HEK293 (cell line): ENCODE measurements around the gene HECTD2.
A peak's percentile ranks its signal among the peaks of the same experiment; 100 is the strongest.

Experiments
- CTCF ChIA-PET: fragments of 350-600 bp; formaldehyde crosslinking; extraction: SDS; loops from one replicate; lab custom pipeline; 2021; ENCODE audit warnings: antibody characterized with exemption; lab: Yijun Ruan, JAX
- POLR2A ChIA-PET: fragments of 300-600 bp; formaldehyde crosslinking; extraction: SDS; loops from one replicate; lab custom pipeline; 2020; ENCODE audit warnings: antibody characterized with exemption, inconsistent platforms; lab: Yijun Ruan, JAX
- H3K27ac ChIP-seq: fragments of 200-500 bp; sonication (Bioruptor generic); 2 replicates; pipeline ENCODE4 v1.5.1; 2014; ENCODE audit warnings: low read depth, low read length, control low read depth, inconsistent platforms; ENCODE audit errors: extremely low read depth
- H3K36me3 ChIP-seq, 2 experiments: fragments of 200-500 bp in 1 of 2; sonication (Bioruptor generic) in 1 of 2; 1 replicate in 1 of 2; 2 replicates in 1 of 2; pipeline ENCODE4 v1.5.1; 2014 to 2017; ENCODE audit warnings: inconsistent platforms in 2 of 2, low read length in 2 of 2; ENCODE audit not compliant: control insufficient read depth in 2 of 2, insufficient read depth in 1 of 2
- H3K4me1 ChIP-seq: fragments of 200-500 bp; sonication (Bioruptor generic); 2 replicates; pipeline ENCODE4 v1.5.1; 2014; ENCODE audit warnings: mild to moderate bottlenecking, low read length, inconsistent platforms; ENCODE audit not compliant: control insufficient read depth, insufficient read depth
- H3K4me3 ChIP-seq: 2 replicates; pipeline ENCODE4 v1.5.1; 2011; ENCODE audit warnings: low read depth, mild to moderate bottlenecking, control low read depth, low read length, moderate library complexity
- H3K9me3 ChIP-seq: fragments of 200-500 bp; sonication (Bioruptor generic); 2 replicates; pipeline ENCODE4 v1.5.1; 2014; ENCODE audit warnings: low read depth, low read length, inconsistent platforms; ENCODE audit not compliant: control insufficient read depth, insufficient read depth
- GLIS1 ChIP-seq: fragments of 450-650 bp; formaldehyde crosslinking; IDR thresholded peaks from 2 replicates; pipeline ENCODE4 v1.5.1; 2016; ENCODE audit warnings: missing biosample characterization, missing genetic modification characterization
- REPIN1 ChIP-seq: fragments of 450-650 bp; formaldehyde crosslinking; IDR thresholded peaks from 2 replicates; pipeline ENCODE4 v1.5.1; 2017; ENCODE audit warnings: missing biosample characterization, missing genetic modification characterization, low read depth
- YY1 ChIP-seq: fragments of 450-650 bp; formaldehyde crosslinking; IDR thresholded peaks from 2 replicates; pipeline ENCODE4 v1.5.1; 2018; ENCODE audit warnings: missing biosample characterization, missing genetic modification characterization
- ZBTB20 ChIP-seq: fragments of 450-650 bp; formaldehyde crosslinking; IDR thresholded peaks from 2 replicates; pipeline ENCODE4 v1.5.1; 2016; ENCODE audit warnings: missing biosample characterization, missing genetic modification characterization
- ZBTB48 ChIP-seq: fragments of 450-650 bp; formaldehyde crosslinking; IDR thresholded peaks from 2 replicates; pipeline ENCODE4 v1.5.1; 2016; ENCODE audit warnings: missing biosample characterization, missing genetic modification characterization
- ZBTB8A ChIP-seq: fragments of 450-650 bp; formaldehyde crosslinking; IDR thresholded peaks from 2 replicates; pipeline ENCODE4 v1.5.1; 2016; ENCODE audit warnings: missing biosample characterization, missing genetic modification characterization
- ZNF169 ChIP-seq: fragments of 450-650 bp; formaldehyde crosslinking; IDR thresholded peaks from 2 replicates; pipeline ENCODE4 v1.5.1; 2016; ENCODE audit warnings: missing biosample characterization, missing genetic modification characterization
- ZNF335 ChIP-seq: fragments of 450-650 bp; formaldehyde crosslinking; conservative IDR thresholded peaks from 2 replicates; pipeline ENCODE4 v1.5.1; 2016; ENCODE audit warnings: missing biosample characterization, missing genetic modification characterization
- ZNF37A ChIP-seq: fragments of 450-650 bp; IDR thresholded peaks from 2 replicates; pipeline ENCODE4 v1.5.1; 2018; ENCODE audit warnings: missing biosample characterization, missing genetic modification characterization
- ZNF529 ChIP-seq: fragments of 450-650 bp; formaldehyde crosslinking; IDR thresholded peaks from 2 replicates; pipeline ENCODE4 v1.5.1; 2017; ENCODE audit warnings: missing genetic modification characterization, missing biosample characterization; ENCODE audit not compliant: insufficient replicate concordance
- ZNF544 ChIP-seq: fragments of 450-650 bp; formaldehyde crosslinking; IDR thresholded peaks from 2 replicates; pipeline ENCODE4 v1.5.0; 2017; ENCODE audit warnings: missing biosample characterization, missing genetic modification characterization
- ZNF561 ChIP-seq: fragments of 450-650 bp; IDR thresholded peaks from 2 replicates; pipeline ENCODE4 v1.5.1; 2018; ENCODE audit warnings: missing biosample characterization, missing genetic modification characterization, borderline replicate concordance
- ZNF629 ChIP-seq: fragments of 450-650 bp; formaldehyde crosslinking; IDR thresholded peaks from 2 replicates; pipeline ENCODE4 v1.5.1; 2017; ENCODE audit warnings: missing biosample characterization, missing genetic modification characterization
- ZNF707 ChIP-seq: fragments of 450-650 bp; formaldehyde crosslinking; IDR thresholded peaks from 2 replicates; pipeline ENCODE4 v1.5.1; 2016; ENCODE audit warnings: missing biosample characterization, missing genetic modification characterization
- ZNF792 ChIP-seq: fragments of 450-650 bp; formaldehyde crosslinking; IDR thresholded peaks from 2 replicates; pipeline ENCODE4 v1.5.1; 2016; ENCODE audit warnings: missing biosample characterization, missing genetic modification characterization
- TF ChIP-seq, protein P1 (sequence below): fragments of 450-650 bp; formaldehyde crosslinking; IDR thresholded peaks from 2 replicates; pipeline ENCODE4 v1.5.1; 2016; ENCODE audit warnings: missing biosample characterization, missing genetic modification characterization
- TF ChIP-seq, protein P2 (sequence below): fragments of 450-650 bp; formaldehyde crosslinking; IDR thresholded peaks from 2 replicates; pipeline ENCODE4 v1.5.1; 2016; ENCODE audit warnings: missing biosample characterization, missing genetic modification characterization
- TF ChIP-seq, protein P3 (sequence below): fragments of 450-650 bp; formaldehyde crosslinking; IDR thresholded peaks from 2 replicates; pipeline ENCODE4 v1.5.1; 2016; ENCODE audit warnings: missing biosample characterization, missing genetic modification characterization
- TF ChIP-seq, protein P4 (sequence below): fragments of 450-650 bp; formaldehyde crosslinking; IDR thresholded peaks from 2 replicates; pipeline ENCODE4; 2016; ENCODE audit warnings: missing biosample characterization, missing genetic modification characterization
- TF ChIP-seq, protein P5 (sequence below): fragments of 450-650 bp; formaldehyde crosslinking; IDR thresholded peaks from 2 replicates; pipeline ENCODE4 v1.5.1; 2016; ENCODE audit warnings: missing biosample characterization, missing genetic modification characterization
- TF ChIP-seq, protein P6 (sequence below): fragments of 450-650 bp; formaldehyde crosslinking; IDR thresholded peaks from 2 replicates; pipeline ENCODE4 v1.5.1; 2016; ENCODE audit warnings: missing biosample characterization, missing genetic modification characterization
- TF ChIP-seq, protein P7 (sequence below): fragments of 450-650 bp; IDR thresholded peaks from 2 replicates; pipeline ENCODE4 v1.5.1; 2018; ENCODE audit warnings: missing biosample characterization, mild to moderate bottlenecking, missing genetic modification characterization

HECTD2 gene

DNA sequence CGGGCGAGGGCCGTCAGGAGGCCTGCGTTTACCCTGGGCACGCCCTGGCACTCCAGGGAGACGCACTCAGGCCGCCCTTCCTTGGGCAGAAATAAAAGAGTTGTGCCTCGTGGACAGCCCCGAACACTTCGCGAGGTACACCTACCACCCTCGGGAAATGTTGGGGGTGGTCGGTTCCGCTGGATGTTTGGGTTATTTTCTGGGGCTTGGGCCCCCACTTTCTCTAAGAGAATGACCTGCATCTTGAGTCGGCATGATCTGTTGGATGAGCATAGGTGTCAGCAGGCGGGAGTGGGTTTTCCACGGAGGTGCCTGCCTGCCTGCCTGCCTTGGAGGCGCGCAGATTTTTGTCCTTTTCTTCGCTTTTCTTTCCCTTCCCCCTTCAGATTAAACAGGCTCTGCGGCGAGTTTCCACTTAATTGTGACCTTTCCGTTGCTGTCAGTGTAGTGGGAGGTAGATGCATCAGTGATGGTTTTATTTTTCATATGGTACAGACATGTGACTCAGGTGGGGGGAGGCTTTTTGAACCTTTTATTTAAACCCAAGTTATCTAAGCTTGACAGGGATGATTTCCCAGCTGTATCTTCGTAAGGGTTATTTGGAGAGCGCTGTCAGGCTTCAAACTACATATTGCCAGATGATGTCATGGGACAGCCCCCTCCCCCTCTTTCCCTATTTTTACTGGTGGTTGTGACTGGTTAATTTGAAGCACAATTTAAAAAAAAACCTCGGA lies 661 bp downstream of the HECTD2 start:
- H3K4me1 ChIP-seq = peaks cover 24% of the 10 kb centered on the region
- H3K9me3 ChIP-seq = no peaks in the 10 kb centered on the region
- CTCF ChIA-PET = interaction anchor here (0.5 to 1.5 kb wide), 7 partner anchors 20 to 660 kb away, joined by 3 to 8 read pairs (median 4); no protein-coding TSS in a partner anchor
- peak overlapping the region; percentile 99 for H3K27ac ChIP-seq
- POLR2A ChIA-PET = interaction anchor here (0.6 kb wide), 1 partner anchor 483 kb away, joined by 3 read pairs; no protein-coding TSS in a partner anchor
- H3K4me3 ChIP-seq = peak overlapping the region; percentile 87
- no peaks in the 10 kb centered on the region for H3K36me3 ChIP-seq
- TF ChIP-seq ZNF529 (tag by site-specific recombination) (no peak), REPIN1 (no peak), GLIS1 (no peak), ZNF169 (tag by site-specific recombination) (no peak), ZNF335 (tag by site-specific recombination) (peak; percentile 98), ZBTB8A (peak; percentile 55), ZBTB48 (tag by site-specific recombination) (no peak), ZNF37A (tag by site-specific recombination) (no peak), YY1 (0 out of 2 replicates have a peak, but pooled peaks have one; percentile 10), ZNF792 (tag by site-specific recombination) (no peak), ZNF544 (tag by site-specific recombination) (no peak), ZBTB20 (tag by site-specific recombination) (peak; percentile 33; the same call in 1 of the 2 replicates), ZNF629 (tag by site-specific recombination) (peak; percentile 81), ZNF707 (tag by site-specific recombination) (no peak), ZNF561 (tag by site-specific recombination) (no peak)
- TF ChIP-seq, protein P1, sequence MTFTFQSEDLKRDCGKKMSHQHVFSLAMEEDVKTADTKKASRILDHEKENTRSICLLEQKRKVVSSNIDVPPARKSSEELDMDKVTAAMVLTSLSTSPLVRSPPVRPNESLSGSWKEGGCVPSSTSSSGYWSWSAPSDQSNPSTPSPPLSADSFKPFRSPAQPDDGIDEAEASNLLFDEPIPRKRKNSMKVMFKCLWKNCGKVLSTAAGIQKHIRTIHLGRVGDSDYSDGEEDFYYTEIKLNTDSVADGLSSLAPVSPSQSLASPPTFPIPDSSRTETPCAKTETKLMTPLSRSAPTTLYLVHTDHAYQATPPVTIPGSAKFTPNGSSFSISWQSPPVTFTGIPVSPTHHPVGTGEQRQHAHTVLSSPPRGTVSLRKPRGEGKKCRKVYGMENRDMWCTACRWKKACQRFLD (tag by site-specific recombination) = no peak
- TF ChIP-seq, protein P2, sequence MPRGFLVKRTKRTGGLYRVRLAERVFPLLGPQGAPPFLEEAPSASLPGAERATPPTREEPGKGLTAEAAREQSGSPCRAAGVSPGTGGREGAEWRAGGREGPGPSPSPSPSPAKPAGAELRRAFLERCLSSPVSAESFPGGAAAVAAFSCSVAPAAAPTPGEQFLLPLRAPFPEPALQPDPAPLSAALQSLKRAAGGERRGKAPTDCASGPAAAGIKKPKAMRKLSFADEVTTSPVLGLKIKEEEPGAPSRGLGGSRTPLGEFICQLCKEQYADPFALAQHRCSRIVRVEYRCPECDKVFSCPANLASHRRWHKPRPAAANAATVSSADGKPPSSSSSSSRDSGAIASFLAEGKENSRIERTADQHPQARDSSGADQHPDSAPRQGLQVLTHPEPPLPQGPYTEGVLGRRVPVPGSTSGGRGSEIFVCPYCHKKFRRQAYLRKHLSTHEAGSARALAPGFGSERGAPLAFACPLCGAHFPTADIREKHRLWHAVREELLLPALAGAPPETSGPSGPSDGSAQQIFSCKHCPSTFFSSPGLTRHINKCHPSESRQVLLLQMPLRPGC (tag by site-specific recombination) = 0 out of 2 replicates have a peak, but pooled peaks have one; percentile 9
- TF ChIP-seq, protein P3, sequence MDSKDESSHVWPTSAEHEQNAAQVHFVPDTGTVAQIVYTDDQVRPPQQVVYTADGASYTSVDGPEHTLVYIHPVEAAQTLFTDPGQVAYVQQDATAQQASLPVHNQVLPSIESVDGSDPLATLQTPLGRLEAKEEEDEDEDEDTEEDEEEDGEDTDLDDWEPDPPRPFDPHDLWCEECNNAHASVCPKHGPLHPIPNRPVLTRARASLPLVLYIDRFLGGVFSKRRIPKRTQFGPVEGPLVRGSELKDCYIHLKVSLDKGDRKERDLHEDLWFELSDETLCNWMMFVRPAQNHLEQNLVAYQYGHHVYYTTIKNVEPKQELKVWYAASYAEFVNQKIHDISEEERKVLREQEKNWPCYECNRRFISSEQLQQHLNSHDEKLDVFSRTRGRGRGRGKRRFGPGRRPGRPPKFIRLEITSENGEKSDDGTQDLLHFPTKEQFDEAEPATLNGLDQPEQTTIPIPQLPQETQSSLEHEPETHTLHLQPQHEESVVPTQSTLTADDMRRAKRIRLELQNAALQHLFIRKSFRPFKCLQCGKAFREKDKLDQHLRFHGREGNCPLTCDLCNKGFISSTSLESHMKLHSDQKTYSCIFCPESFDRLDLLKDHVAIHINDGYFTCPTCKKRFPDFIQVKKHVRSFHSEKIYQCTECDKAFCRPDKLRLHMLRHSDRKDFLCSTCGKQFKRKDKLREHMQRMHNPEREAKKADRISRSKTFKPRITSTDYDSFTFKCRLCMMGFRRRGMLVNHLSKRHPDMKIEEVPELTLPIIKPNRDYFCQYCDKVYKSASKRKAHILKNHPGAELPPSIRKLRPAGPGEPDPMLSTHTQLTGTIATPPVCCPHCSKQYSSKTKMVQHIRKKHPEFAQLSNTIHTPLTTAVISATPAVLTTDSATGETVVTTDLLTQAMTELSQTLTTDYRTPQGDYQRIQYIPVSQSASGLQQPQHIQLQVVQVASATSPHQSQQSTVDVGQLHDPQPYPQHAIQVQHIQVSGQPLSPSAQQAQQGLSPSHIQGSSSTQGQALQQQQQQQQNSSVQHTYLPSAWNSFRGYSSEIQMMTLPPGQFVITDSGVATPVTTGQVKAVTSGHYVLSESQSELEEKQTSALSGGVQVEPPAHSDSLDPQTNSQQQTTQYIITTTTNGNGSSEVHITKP (tag by site-specific recombination) = peak; percentile 51; the same call in 1 of the 2 replicates
- TF ChIP-seq, protein P4, sequence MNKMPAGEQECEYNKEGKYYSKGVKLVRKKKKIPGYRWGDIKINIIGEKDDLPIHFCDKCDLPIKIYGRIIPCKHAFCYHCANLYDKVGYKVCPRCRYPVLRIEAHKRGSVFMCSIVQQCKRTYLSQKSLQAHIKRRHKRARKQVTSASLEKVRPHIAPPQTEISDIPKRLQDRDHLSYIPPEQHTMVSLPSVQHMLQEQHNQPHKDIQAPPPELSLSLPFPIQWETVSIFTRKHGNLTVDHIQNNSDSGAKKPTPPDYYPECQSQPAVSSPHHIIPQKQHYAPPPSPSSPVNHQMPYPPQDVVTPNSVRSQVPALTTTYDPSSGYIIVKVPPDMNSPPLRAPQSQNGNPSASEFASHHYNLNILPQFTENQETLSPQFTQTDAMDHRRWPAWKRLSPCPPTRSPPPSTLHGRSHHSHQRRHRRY = no peak
- TF ChIP-seq, protein P5, sequence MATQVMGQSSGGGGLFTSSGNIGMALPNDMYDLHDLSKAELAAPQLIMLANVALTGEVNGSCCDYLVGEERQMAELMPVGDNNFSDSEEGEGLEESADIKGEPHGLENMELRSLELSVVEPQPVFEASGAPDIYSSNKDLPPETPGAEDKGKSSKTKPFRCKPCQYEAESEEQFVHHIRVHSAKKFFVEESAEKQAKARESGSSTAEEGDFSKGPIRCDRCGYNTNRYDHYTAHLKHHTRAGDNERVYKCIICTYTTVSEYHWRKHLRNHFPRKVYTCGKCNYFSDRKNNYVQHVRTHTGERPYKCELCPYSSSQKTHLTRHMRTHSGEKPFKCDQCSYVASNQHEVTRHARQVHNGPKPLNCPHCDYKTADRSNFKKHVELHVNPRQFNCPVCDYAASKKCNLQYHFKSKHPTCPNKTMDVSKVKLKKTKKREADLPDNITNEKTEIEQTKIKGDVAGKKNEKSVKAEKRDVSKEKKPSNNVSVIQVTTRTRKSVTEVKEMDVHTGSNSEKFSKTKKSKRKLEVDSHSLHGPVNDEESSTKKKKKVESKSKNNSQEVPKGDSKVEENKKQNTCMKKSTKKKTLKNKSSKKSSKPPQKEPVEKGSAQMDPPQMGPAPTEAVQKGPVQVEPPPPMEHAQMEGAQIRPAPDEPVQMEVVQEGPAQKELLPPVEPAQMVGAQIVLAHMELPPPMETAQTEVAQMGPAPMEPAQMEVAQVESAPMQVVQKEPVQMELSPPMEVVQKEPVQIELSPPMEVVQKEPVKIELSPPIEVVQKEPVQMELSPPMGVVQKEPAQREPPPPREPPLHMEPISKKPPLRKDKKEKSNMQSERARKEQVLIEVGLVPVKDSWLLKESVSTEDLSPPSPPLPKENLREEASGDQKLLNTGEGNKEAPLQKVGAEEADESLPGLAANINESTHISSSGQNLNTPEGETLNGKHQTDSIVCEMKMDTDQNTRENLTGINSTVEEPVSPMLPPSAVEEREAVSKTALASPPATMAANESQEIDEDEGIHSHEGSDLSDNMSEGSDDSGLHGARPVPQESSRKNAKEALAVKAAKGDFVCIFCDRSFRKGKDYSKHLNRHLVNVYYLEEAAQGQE = peak; percentile 74
- TF ChIP-seq, protein P6, sequence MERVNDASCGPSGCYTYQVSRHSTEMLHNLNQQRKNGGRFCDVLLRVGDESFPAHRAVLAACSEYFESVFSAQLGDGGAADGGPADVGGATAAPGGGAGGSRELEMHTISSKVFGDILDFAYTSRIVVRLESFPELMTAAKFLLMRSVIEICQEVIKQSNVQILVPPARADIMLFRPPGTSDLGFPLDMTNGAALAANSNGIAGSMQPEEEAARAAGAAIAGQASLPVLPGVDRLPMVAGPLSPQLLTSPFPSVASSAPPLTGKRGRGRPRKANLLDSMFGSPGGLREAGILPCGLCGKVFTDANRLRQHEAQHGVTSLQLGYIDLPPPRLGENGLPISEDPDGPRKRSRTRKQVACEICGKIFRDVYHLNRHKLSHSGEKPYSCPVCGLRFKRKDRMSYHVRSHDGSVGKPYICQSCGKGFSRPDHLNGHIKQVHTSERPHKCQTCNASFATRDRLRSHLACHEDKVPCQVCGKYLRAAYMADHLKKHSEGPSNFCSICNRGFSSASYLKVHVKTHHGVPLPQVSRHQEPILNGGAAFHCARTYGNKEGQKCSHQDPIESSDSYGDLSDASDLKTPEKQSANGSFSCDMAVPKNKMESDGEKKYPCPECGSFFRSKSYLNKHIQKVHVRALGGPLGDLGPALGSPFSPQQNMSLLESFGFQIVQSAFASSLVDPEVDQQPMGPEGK (tag by site-specific recombination) = 0 out of 2 replicates have a peak, but pooled peaks have one; percentile 32
- TF ChIP-seq, protein P7, sequence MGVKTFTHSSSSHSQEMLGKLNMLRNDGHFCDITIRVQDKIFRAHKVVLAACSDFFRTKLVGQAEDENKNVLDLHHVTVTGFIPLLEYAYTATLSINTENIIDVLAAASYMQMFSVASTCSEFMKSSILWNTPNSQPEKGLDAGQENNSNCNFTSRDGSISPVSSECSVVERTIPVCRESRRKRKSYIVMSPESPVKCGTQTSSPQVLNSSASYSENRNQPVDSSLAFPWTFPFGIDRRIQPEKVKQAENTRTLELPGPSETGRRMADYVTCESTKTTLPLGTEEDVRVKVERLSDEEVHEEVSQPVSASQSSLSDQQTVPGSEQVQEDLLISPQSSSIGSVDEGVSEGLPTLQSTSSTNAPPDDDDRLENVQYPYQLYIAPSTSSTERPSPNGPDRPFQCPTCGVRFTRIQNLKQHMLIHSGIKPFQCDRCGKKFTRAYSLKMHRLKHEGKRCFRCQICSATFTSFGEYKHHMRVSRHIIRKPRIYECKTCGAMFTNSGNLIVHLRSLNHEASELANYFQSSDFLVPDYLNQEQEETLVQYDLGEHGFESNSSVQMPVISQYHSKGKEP = no peak
